IMR-90 (cell line): ENCODE data around the gene PARK7. TPM values are rescaled to one million over a fixed set of nuclear protein-coding genes. Genes with fewer than 3 reads are reported as not detected.

Source experiments
- FOS ChIP-seq: fragments of 150-350 bp; IDR thresholded peaks from 2 replicates; pipeline ENCODE4 v1.6.1; 2016; ENCODE audit warnings: low read depth, low read length
- polyA plus RNA-seq, 3 experiments: library from polyadenylated mRNA; depleted of rRNA; stranded (reverse); fragments of >200 nt; gene quantifications; 2 replicates each; pipeline ENCODE4 v1.2.3, GENCODE V29; 2012; ENCODE audit warnings: low replicate concordance in 1 of 3
- total RNA-seq: library from RNA; depleted of rRNA; stranded (reverse); fragments of >200 nt; gene quantifications from 2 replicates; pipeline ENCODE4 v1.2.3, GENCODE V29; 2012
- TF ChIP-seq, protein P1 (sequence below): fragments of 150-350 bp; IDR thresholded peaks from 2 replicates; pipeline ENCODE4 v1.6.1; 2017; ENCODE audit warnings: mild to moderate bottlenecking, antibody characterized with exemption, low read length, low read depth

Gene PARK7
- total and polyA plus RNA-seq, 2 of the 4 experiments (the other 2 are of a cell fraction): 207 to 357 TPM

DNA sequence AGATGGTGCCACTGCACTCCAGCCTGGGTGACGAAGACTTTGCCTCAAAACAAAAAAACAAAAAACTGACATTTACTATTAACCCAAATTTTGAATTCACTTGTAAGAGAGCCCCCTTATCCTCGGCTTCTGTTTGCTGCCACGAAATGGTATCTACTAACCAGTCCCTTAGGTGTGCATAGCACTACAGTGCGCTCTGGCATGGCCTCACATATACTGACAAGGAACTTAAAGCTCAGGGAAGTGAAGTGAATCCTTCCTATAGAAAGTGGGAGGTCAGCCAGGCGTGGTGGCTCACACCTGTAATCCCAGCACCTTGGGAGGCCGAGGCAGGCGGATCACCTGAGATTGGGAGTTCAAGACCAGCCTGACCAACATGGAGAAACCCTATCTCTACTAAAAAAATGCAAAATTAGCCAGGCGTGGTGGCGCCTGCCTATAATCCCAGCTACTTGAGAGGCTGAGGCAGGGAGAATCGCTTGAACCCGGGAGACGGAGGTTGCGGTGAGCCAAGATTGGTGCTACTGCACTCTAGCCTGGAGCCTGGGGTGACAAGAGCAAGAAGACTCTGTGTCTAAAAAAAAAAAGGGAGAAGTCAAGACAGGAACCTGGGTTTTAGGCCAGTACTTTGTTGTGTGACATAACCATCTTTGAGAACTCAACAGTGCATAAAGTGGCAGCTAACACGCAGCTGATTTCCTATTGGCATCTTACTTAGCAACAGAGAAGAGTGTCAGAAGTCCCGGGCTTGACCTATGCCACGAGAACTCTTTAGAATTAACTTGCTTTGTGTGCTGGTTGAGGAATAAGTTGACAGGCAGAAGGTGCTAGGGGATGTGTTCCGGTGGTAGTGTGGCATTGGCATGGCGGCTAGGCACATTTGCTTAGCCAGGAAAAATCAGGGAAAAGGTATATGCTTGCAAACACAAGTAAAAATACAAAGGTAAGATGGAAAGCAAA is 47.8 kb downstream of the PARK7 start (continued):
- TF ChIP-seq, protein P1, sequence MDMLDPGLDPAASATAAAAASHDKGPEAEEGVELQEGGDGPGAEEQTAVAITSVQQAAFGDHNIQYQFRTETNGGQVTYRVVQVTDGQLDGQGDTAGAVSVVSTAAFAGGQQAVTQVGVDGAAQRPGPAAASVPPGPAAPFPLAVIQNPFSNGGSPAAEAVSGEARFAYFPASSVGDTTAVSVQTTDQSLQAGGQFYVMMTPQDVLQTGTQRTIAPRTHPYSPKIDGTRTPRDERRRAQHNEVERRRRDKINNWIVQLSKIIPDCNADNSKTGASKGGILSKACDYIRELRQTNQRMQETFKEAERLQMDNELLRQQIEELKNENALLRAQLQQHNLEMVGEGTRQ: no peak
- TF ChIP-seq FOS: no peak
